Stimulated activated CD4-positive, alpha-beta T cell treated with anti-CD3 and anti-CD28 coated beads, Interleukin-4, amount 100 ng/mL, for 1 hour (primary cell): ENCODE measurements around the gene SLC6A18.
"Not testable (repeated sequence)": the region's sequence is repeated elsewhere in the genome, so short reads cannot be mapped to it uniquely, and the experiment has no call there.

Experiments used
- DNase-seq: peaks from one replicate; pipeline ENCODE4 v3.0.0-alpha.2; 2020

The SLC6A18 gene

DNA sequence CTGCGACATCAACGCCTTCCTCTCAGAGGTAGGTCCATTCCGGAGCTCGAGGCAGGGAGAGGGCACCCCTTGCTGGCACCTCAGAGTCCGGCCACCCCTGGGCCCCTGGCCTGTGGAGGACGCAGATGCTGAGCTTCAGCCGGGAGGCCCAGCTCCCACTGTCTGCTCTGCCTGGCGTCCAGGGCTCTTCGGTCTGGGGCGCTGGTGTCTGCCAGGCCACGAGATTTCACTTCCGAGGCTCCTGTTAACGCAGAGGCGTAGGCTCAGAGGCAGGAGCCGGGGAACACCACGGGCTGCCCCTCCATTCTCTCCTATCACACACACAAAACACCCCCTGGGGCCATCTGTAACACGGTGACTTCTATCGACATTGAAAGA, 8.3 kb upstream of the SLC6A18 start:
- no peak for DNase-seq

DNA sequence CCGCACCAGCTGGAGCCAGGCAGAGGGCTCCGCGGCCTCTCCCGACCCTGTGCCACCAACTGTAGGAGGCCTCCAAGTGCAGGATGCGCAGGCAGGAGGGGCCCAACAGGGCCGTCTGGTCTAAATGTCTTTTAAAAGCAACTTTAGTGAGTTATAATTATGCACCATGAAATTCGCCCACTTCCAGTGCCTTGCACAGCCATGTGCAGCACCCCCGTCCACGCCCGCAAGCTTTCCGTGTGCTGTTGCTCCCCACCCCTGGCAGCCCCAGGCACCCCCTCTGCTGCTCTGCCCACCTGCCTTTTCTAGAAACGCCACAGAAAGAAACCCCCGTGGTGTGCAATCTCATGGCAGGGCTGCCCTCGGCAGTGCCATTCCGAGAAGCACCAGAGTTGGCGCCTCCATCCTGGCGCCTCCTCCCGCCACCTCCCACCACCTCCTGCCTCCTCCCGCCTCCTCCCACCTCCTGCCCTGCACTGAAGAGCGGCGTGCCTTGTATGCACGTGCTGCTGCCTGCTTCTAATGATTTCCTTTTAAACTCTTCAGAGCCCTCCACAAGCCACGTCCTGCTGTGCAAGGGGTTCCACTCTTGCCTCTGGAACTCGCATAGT, 7.5 kb upstream of the SLC6A18 start:
- DNase-seq = no peak

DNA sequence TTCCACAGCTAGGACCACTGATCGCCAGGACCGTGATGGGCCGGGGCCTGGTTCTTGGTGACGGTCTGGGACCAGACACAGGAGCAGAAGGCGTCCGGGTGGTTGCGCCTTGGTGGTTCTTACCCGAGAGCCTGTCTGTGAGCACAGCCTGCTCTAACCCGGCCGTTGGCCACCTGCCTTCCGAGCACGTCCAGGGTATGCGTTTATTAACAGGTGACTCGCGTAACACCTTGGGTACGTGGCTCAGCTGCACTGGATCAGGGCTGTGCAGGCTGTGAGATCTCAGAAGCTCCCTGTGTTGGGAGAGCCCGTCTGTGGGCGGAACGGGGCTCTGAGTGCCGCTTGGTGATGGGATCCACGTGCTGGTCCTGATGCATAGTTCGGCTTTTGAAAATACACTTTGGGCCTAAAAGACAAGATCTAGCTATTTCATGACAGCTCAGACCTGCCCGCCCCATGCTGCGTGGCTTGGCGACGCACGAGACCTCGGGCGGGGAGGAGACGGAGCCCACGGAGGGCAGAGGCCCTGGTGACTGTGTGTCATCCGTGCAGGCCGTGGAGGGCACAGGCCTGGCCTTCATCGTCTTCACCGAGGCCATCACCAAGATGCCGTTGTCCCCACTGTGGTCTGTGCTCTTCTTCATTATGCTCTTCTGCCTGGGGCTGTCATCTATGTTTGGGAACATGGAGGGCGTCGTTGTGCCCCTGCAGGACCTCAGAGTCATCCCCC, 6.7 kb upstream of the SLC6A18 start:
- no peak for DNase-seq

DNA sequence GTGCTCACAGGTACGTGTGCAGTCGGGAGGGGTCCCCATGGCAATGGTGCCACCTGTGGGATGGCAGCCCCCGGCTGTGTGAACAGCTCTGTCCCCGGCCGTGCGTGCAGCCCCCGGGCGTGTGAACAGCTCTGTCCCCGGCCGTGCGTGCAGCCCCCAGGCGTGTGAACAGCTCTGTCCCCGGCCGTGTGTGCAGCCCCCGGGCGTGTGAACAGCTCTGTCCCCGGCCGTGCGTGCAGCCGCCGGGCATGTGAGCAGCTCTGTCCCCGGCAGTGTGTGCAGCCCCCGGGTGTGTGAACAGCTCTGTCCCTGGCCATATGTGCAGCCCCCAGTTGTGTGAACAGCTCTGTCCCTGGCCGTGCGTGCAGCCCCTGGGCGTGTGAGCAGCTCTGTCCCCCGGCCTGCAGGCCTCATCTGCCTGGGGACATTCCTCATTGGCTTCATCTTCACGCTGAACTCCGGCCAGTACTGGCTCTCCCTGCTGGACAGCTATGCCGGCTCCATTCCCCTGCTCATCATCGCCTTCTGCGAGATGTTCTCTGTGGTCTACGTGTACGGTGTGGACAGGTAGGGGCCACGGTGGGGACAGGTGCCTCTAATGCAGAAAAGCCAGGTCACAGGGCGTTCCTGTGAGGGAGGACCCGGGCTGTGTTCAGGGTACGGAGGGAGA, 5.9 kb upstream of the SLC6A18 start:
- DNase-seq = no peak

DNA sequence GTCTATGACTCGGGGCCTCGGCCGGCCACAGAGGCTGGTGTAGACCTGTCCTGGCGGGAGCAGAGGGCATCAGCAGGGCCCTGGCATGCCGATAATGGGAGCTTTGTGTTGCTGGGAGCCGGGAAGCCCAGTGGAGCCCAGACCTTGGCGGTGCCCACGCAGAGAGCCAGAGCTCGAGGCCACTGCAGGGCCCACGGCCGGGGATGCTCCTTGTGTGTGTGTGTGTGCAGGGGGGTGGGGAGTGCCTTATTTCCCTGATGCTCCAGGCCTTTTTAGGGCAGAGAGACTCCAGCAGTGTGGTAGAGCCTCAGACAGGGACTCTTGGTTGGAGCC, 5.4 kb upstream of the SLC6A18 start:
- no peak for DNase-seq

DNA sequence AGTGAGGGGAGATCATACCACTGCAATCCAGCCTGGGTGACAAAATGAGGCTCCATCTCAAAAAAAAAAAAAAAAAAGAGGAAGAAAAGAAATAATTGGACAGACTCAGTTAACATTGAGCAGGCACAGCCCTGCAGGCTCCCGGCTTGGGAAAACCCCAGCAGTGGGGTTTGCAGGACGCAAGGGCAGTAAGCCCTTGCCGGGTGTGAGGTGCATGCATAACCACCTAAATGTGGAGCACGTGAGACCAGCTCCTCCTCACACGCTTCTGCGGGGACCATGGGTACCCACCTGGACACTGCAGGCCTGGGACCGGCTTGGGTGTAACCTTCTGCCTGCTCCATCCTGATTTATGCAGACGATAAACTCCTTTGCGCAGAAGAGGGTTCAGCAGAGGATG, 4.8 kb upstream of the SLC6A18 start:
- no peak for DNase-seq

DNA sequence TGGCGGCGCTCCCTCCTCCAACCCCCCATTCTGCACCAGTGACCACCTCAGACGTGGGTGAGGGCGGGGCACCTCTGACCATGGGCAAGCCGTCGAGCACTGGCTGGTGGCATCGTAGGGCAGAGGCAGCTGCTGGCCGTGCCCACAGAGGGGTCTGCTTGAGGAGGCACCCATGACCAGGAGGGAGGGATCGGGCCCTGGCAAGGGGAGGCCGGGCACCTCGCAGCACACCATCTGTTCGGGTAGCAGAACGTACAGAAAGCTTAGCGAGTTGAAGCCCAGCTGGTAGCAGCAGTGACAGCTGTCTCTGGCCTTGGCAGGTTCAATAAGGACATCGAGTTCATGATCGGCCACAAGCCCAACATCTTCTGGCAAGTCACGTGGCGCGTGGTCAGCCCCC, 4.3 kb upstream of the SLC6A18 start:
- DNase-seq = no peak

DNA sequence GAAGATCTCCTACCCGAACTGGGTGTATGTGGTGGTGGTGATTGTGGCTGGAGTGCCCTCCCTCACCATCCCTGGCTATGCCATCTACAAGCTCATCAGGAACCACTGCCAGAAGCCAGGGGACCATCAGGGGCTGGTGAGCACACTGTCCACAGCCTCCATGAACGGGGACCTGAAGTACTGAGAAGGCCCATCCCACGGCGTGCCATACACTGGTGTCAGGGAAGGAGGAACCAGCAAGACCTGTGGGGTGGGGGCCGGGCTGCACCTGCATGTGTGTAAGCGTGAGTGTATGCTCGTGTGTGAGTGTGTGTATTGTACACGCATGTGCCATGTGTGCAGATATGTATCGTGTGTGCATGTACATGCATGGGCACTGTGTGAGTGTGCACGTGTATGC, 3.5 kb upstream of the SLC6A18 start:
- no peak for DNase-seq

DNA sequence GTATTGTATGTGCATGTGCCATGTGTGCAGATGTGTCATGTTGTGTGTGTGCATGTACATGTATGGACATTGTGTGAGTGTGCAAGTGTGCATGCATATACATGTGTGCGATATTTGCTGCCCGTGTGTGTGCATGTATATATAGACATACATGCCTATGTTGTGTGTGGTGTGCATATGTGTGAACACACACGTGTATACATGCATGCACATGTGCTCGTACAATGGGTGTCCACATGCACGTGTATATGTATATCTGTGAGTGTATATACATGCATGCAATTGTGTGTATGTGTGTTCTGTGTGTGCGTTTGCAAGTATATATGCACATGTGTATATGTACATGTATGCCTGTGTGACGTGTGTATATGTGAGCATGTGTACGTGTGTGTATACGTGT, 3.0 kb upstream of the SLC6A18 start:
- DNase-seq = no peak

DNA sequence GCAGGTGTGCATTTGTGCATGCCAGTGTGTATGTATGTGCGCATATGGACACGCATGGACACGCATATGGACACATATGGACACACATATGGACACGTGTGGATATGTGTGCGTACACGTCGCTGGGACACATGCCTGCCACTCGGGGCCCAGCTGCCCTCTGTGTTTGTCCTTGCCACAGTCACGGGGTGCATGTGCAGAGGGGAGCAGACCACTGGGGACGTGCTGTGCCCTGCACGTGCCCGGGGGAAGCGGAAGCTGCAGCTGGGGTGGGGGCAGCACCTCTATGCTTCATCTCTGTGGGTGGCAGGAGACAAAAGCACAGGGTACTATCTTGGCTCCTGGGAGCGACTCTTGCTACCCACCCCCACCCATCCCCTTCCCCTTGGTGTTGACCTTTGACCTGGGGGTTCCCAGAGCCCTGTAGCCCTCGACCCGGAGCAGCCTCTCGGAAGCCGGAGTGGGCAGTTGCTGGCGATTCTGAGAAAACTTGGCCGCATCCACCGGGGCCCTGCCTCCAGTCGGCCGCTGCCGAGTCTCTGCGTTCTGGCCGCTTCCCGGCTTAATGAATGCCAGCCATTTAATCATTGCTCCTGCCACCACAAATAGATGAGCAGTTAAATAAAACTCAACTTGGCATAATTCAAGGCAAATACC, 2.4 kb upstream of the SLC6A18 start:
- no peak for DNase-seq

DNA sequence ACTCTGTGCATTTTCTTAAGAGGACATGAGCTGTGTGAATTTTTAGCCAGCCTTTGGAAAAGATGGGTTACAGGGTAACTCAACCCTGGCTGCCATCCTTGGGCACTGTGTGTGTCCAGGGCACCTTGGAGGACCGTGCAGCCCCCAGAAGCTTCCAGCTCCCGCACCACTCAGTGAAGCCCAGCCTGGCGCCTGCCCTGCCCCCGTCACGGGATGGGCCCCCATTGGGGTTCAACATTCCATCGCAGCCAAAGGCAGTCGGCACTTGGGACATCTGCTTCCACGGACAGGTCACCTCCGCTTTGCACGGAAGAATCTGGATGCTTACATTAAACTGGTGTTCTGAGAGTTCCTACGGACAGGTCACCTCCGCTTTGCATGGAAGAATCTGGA, 1.9 kb upstream of the SLC6A18 start:
- DNase-seq = no peak

DNA sequence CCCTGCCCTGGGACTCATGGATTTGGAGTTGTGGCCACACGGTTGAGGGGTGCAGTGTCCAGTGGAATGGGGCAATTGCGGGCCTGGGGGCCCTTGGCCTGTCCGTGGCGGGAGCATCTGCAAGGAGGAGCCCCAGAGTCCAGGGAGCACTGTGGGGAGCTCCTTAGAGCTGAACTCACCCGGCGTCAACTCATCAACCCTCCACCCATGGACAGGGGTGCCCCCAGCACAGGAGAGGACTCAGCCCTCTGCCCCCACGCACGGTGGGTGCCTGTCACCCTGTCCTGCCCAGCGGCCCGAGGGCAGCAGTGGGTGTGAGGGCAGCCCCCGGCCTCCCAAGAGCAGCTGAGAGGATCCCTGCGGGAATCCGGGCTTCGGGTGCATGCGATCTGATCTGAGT, 550 bp upstream of the SLC6A18 start:
- no peak for DNase-seq

DNA sequence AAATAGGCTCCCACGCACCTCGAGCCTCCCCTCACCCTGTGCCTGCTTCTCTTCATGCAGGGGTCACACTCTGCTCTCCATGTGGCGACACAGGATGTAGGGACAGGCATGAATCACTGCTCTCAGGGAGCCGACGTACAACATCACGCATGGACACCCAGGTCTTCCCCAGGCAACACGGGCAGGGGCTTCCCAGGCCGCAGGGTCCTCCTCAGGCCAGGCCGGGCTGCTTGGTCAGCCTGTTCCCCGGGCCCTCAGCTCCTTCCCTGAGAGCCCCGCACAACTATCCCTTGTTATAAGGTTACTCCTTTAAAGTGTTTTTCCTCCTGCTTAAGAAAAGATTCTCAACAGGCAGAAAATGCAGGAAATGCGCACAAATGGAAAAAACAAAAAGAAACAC, 1.1 kb downstream of the SLC6A18 start:
- no peak for DNase-seq

DNA sequence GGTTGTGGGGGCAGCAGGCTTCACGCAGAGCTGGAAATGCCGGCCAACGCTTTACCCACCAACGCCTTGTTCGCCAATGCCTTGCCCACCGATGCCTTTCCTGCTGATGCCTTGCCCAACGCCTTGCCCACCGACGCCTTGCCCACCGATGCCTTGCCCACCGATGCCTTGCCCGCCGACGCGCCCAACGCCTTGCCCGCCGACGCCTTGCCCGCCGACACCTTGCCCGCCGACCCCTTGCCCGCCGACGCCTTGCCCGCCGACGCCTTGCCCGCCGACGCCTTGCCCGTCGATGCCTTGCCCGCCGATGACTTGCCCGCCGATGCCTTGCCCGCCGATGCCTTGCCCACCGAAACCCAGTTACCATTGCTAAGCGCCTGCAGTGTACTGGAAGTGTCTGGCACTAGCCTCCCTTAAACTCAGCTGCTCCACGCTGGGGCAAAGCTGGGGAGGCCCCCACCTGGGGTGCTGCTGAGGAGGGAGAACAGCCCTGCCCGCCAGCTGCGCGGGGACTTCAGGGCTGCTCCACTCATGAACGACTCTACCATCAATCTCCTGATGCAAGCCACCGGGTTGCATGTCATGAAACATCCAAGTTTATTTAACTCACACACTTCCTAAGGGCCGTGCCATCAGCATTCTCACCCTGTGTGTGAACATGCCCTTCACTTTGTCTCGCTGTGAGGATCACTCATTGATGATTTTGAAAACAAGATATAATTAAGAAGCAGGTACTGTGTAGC, 1.8 kb downstream of the SLC6A18 start:
- no peak for DNase-seq

DNA sequence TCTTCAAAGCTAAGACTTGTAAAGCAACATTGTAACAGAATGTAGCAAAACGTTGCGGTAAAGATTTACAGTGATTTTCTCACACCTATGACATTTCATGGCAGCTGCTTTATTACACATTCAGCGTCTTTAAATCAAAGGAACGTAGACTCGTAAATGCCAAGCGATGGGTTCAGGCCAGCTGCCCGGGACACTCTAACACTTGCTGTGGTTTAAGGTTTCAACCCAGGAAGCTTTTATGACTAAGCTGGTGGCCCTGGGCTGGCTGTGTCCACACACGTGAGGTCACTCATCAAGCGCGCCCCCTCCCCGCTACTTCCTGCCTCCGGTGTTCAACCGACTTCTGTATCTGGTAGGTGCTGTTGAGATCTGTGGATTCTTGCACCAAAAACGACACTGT, 2.5 kb downstream of the SLC6A18 start:
- no peak for DNase-seq

DNA sequence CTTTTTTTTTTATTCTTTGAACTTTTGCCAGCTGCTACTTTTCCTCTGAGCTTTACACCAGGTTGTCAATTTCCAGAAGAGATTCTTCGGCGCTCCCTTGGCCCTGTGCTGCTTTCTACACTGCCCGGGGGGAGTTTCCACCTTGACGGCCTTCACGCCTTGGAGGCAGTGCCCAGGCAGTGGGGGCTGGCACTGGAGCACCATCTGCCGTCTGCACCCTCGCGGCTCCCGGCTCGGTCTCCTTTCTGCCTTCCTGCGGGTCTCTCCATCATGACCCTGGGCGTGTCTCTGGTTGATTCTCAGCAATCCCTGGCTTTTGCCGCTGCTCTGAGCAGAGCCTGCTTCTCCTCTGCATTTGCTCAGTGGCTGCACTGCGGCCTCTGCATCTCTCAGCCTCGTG, 2.9 kb downstream of the SLC6A18 start:
- DNase-seq = no peak

DNA sequence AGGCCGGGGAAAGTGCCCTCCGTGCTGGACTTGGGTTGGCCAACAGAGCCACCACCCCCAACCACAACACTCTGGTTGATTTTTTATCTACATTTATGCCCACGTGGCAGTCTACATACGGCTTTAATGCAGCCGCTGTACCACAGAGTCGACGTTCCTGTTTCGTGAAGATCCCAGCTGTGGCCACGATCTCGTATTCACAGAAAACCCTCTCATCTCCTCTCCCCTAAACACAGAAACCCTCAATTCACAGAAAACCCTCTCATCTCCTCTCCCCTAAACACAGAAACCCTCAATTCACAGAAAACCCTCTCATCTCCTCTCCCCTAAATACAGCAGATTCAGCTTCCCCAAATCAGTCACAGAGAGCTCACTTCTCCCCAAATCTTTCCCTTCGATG, 3.8 kb downstream of the SLC6A18 start:
- DNase-seq = not testable (repeated sequence)

DNA sequence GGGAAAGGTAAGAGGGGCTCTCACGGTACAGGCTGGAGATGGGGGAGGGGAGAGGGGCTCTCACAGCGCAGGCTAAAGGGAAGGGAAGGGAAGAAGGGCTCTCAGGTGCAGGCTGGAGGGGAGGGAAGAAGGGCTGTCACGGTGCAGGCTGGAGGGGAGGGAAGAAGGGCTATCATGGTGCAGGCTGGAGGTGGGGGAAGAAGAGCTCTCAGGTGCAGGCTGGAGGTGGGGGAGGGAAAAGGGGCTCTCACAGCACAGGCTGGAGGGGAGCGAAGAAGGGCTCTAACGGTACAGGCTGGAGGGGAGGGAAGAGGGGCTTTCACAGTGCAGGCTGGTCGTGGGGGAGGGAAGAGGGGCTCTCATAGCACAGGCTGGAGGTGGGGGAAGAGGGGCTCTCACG, 4.6 kb downstream of the SLC6A18 start:
- DNase-seq = no peak

DNA sequence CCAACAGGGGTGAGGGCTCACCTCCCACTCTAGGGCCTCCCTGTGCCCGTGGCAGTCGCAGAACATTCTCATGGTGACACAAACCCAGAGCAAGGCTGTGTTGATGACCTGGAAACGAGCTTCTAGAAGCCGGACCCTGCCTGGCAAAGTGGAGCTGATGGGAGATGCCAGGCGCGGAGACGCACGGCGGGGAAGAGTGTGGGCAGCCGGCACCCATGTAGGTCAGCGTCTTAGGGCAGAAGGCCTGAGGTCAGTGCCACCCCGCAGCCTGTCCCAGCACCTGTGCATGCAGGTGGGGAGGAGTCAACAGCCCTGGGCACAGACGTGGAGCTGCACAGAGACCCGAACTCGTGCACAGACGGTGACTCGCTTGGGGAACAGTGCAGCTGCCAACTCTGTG, 5.4 kb downstream of the SLC6A18 start:
- no peak for DNase-seq

DNA sequence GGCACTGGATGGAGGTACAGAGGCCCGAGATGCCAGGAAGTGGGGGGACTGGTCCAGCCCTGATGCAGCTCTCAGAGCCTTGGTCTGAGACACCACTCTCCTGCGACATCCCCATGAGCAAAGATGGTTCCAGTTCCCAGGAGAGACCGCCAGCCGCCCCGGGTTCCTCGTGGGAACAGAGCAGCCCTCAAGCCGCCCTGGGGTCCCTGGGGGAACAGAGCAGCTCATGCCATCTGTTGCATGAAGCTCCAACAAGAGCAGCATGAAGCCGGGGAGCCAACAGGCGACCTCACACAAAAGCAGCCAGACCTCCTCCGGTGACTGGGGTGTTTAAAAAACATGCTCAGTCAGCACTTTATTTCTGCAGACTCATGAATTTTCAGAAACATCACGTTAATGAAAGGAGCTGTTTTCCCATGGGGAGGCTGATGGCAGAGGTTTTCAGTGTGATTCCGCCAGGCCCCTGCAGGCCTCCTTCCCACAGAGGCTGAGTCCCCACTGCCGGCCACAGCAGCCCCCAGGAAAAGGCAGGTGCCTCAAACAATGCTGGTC, 6.2 kb downstream of the SLC6A18 start:
- no peak for DNase-seq

DNA sequence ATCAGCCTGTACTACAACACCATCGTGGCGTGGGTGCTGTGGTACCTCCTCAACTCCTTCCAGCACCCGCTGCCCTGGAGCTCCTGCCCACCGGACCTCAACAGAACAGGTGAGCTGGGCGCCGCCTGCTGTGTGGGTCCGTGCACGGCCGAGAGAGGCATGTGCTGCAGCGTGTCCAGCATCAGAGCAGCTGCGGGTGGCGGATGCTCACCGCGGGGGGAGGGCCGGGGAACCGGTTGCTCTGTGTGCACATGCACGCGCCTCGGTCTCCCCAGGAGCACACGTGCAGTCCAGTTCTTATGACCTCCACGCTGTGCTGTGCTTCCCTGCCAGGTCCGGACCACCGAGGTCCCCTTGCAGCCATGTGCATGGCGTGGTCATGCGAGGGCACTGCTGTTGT, 7.6 kb downstream of the SLC6A18 start:
- DNase-seq = no peak

DNA sequence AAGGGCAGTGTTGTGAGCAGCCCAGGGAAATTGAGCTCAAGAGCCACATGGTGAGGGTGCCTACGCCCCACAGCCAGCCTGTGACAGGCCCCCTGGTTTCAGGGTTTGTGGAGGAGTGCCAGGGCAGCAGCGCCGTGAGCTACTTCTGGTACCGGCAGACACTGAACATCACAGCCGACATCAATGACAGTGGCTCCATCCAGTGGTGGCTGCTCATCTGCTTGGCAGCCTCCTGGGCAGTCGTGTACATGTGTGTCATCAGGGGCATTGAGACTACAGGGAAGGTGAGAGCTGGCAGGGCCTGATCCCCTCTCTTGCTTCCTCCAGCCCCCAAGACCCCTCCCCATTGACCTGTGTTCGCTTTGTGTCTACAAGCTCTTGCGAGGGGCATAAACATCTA, 10.2 kb downstream of the SLC6A18 start:
- DNase-seq = no peak

DNA sequence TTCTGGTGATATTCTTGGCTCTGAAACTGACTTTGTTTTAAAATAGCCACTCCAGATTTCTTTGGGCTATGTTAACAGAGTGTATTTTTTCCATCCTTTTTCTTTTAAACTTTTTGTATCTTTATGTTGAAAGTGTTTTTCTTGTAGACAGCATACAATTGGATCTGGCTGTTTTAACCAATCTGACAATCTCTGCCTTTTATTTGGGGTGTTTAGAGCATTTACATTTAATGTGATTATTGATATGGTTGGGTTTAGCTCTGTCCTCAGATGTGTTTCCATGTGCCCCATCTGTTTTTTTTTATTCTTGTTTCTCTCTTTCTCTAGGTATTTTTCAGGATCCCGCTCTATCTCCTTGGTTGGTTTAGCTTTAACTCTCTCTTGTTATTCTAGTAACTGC, 10.7 kb downstream of the SLC6A18 start:
- DNase-seq = no peak
